K562 (cell line): Measurements from ENCODE around the gene ITGA6. TPM values are rescaled to one million over a fixed set of nuclear protein-coding genes. Genes with fewer than 3 reads are reported as not detected.

ENCODE experiments used
- ATAC-seq: fragments of 200-7000 bp; cut with Tn5 transposase; 3 replicates; pipeline ENCODE4 v1.9.1; 2020; ENCODE audit warnings: moderate library complexity
- BruUV-seq: library from RNA; stranded (reverse); fragments of 400-500 nt; replicated peaks from 2 replicates; lab custom pipeline; 2021; lab: Mats Ljungman, UMichigan
- CTCF ChIA-PET: fragments of 300-600 bp; formaldehyde crosslinking; extraction: SDS; loops from one replicate; lab custom pipeline; 2021; ENCODE audit warnings: low intra/inter-chr PET ratio; lab: Yijun Ruan, JAX
- POLR2A ChIA-PET: fragments of 300-600, 350-650 bp; sonication (Branson Sonifier 250); formaldehyde crosslinking; extraction: SDS; loops from one replicate; lab custom pipeline; 2021; ENCODE audit warnings: antibody characterized with exemption, inconsistent platforms; lab: Yijun Ruan, JAX
- DNase-seq, 4 experiments: peaks; one replicate each; pipeline versions ENCODE4 v3.0.0 to v3.0.0-alpha.2; 2011 to 2018; ENCODE audit warnings: low spot score in 3 of 4, mixed read lengths in 3 of 4; ENCODE audit errors: extremely low read depth in 1 of 4
- FAIRE-seq: peaks from 2 replicates; lab custom pipeline; 2011; peaks lifted over from hg19 to GRCh38; lab: Jason Lieb, UNC
- H2AFZ ChIP-seq: 2 replicates; pipeline ENCODE4 v1.6.0; 2011; ENCODE audit warnings: low read depth, low read length, control low read depth, inconsistent platforms
- H3K27ac ChIP-seq: fragments of 200-600 bp; 3 replicates; pipeline ENCODE4 v1.8.0; 2011; ENCODE audit warnings: low read depth, mild to moderate bottlenecking, control low read depth, inconsistent platforms, low read length, moderate library complexity, mixed read lengths; ENCODE audit errors: extremely low read depth
- H3K27me3 ChIP-seq, 2 experiments: fragments of 300-600 bp in 1 of 2; 2 replicates in 1 of 2; 3 replicates in 1 of 2; pipeline versions ENCODE4 v1.6.0 to v1.8.0; 2011; ENCODE audit warnings: inconsistent platforms in 2 of 2, low read length in 2 of 2, mild to moderate bottlenecking in 1 of 2, mixed read lengths in 1 of 2, moderate library complexity in 1 of 2; ENCODE audit not compliant: control insufficient read depth in 2 of 2, insufficient read depth in 2 of 2
- H3K36me3 ChIP-seq: fragments of 300-600 bp; 3 replicates; pipeline ENCODE4 v1.8.0; 2011; ENCODE audit warnings: mild to moderate bottlenecking, low read length, inconsistent platforms; ENCODE audit not compliant: control insufficient read depth, insufficient read depth
- H3K4me1 ChIP-seq, 2 experiments: fragments of 200-600 bp in 1 of 2; replicated peaks in 1 of 2; 2 replicates in 1 of 2; 3 replicates in 1 of 2; pipeline versions ENCODE4 v1.5.1 to v1.8.0; 2011; ENCODE audit warnings: inconsistent platforms in 2 of 2, low read length in 2 of 2, mild to moderate bottlenecking in 1 of 2, mixed read lengths in 1 of 2, moderate library complexity in 1 of 2; ENCODE audit not compliant: control insufficient read depth in 2 of 2, insufficient read depth in 2 of 2
- H3K4me2 ChIP-seq: 2 replicates; pipeline ENCODE4 v1.6.1; 2011; ENCODE audit warnings: low read length, control low read depth, inconsistent platforms, mixed read lengths; ENCODE audit not compliant: insufficient read depth
- H3K4me3 ChIP-seq: fragments of 200-600 bp; sonication (generic), shearing (Covaris generic); 2 replicates; pipeline ENCODE4 v1.5.1; 2016; ENCODE audit warnings: control low read depth, inconsistent platforms
- H3K79me2 ChIP-seq: fragments of 200-600 bp; 3 replicates; pipeline ENCODE4 v1.8.0; 2011; ENCODE audit warnings: low read length, inconsistent platforms; ENCODE audit not compliant: control insufficient read depth, insufficient read depth
- H3K9ac ChIP-seq, 2 experiments: 2 replicates each; pipeline versions ENCODE4 v1.6.0 to v1.6.1; 2011; ENCODE audit warnings: low read depth in 2 of 2, low read length in 2 of 2, control low read depth in 1 of 2, inconsistent platforms in 1 of 2, mild to moderate bottlenecking in 1 of 2, mixed read lengths in 1 of 2; ENCODE audit not compliant: insufficient read depth in 1 of 2
- H3K9me1 ChIP-seq: one replicate; pipeline ENCODE4 v1.6.0; 2011; ENCODE audit warnings: inconsistent platforms, mild to moderate bottlenecking, low read length, moderate library complexity; ENCODE audit not compliant: control insufficient read depth, insufficient read depth
- H3K9me3 ChIP-seq: replicated peaks from 2 replicates; pipeline ENCODE4 v1.5.1; 2011; ENCODE audit warnings: low read depth, low read length, inconsistent platforms; ENCODE audit not compliant: control insufficient read depth, insufficient read depth
- H4K20me1 ChIP-seq: replicated peaks from 2 replicates; pipeline ENCODE4 v1.6.1; 2011; ENCODE audit warnings: low read length, inconsistent platforms, mixed read lengths; ENCODE audit not compliant: control insufficient read depth, insufficient read depth
- ARID1B ChIP-seq: fragments of 450-650 bp; IDR thresholded peaks from 2 replicates; pipeline ENCODE4 v1.6.1; 2016; ENCODE audit warnings: antibody characterized with exemption, mild to moderate bottlenecking, inconsistent platforms
- FOXJ2 ChIP-seq: fragments of 200-800 bp; sonication (Bioruptor generic); IDR thresholded peaks from 2 replicates; pipeline ENCODE4 v1.6.1; 2016; ENCODE audit warnings: missing genetic modification characterization, missing compliant biosample characterization
- KLF10 ChIP-seq: fragments of 250-450 bp; sonication (Bioruptor Pico); IDR thresholded peaks from 2 replicates; pipeline ENCODE4 v1.6.1; 2021; ENCODE audit warnings: matching md5 sums
- MTA2 ChIP-seq: fragments of 450-650 bp; IDR thresholded peaks from 2 replicates; pipeline ENCODE4 v1.6.1; 2016; ENCODE audit warnings: low read depth
- NCOA1 ChIP-seq: fragments of 450-650 bp; IDR thresholded peaks from 2 replicates; pipeline ENCODE4 v1.6.1; 2016; ENCODE audit warnings: low read depth
- RB1 ChIP-seq: fragments of 450-650 bp; IDR thresholded peaks from 2 replicates; pipeline ENCODE4 v1.6.1; 2017; ENCODE audit warnings: low read depth, mild to moderate bottlenecking
- RFX7 ChIP-seq: fragments of 250-450 bp; sonication (Bioruptor Pico); IDR thresholded peaks from 2 replicates; pipeline ENCODE4 v1.5.1; 2021; ENCODE audit warnings: mild to moderate bottlenecking
- SMAD1 ChIP-seq: fragments of 150-350 bp; IDR thresholded peaks from 2 replicates; pipeline ENCODE4 v1.6.1; 2014; ENCODE audit warnings: low read length, low read depth; ENCODE audit not compliant: partially characterized antibody
- ZNF277 ChIP-seq: fragments of 250-450 bp; sonication (Bioruptor Pico); IDR thresholded peaks from 2 replicates; pipeline ENCODE4 v1.8.0; 2022; ENCODE audit warnings: inconsistent platforms, mild to moderate bottlenecking, moderate library complexity, borderline replicate concordance
- WGBS: fragments of 100-300 bp; shearing (Covaris generic); methylation state at CpG from one replicate; pipeline ENCODE4 v1.1.6; 2016; ENCODE audit warnings: low coverage, mixed read lengths; ENCODE audit not compliant: insufficient coverage; ENCODE audit errors: missing lambda C conversion rate; 5-methylcytosine and 5-hydroxymethylcytosine counted together
- in situ Hi-C: fragments of 300-500 bp; cut with MboI; formaldehyde crosslinking; loops from 4 replicates; pipeline ENCODE4 v1.15.0; 2018; ENCODE audit warnings: inconsistent platforms, mixed read lengths
- intact Hi-C: fragments of 100-400 bp; cut with micrococcal nuclease; formaldehyde crosslinking; loops from 2 replicates; pipeline ENCODE4 v1.14.2; 2022
- polyA plus RNA-seq, 8 experiments: library from polyadenylated mRNA; depleted of rRNA in 4 of 8; stranded (reverse) in 5 of 8; unstranded in 3 of 8; fragments of >200 nt; fragmentation: Nextera tagmentation in 2 of 8; fragmentation: Illumina TruSeq in 1 of 8; extraction: Ambion mirVana in 2 of 8; extraction: Trizol in 1 of 8; gene quantifications; 2 replicates each; pipeline versions ENCODE4 v1.2.1 to v1.2.3, GENCODE V29; 2011 to 2014; ENCODE audit warnings: inconsistent platforms in 1 of 8, missing spikeins in 1 of 8
- total RNA-seq, 7 experiments: library from RNA; depleted of rRNA in 6 of 7; stranded (reverse); fragments of >200 nt in 6 of 7; fragmentation: Illumina TruSeq in 2 of 7; extraction: Trizol in 2 of 7; gene quantifications; 2 replicates each; pipeline versions ENCODE4 v1.2.1 to v1.2.3, GENCODE V29; 2011 to 2021; ENCODE audit warnings: low replicate concordance in 1 of 7
- TF ChIP-seq, protein P1 (sequence below): sonication (generic); formaldehyde crosslinking; IDR thresholded peaks from 2 replicates; pipeline ENCODE4 v1.4.0; 2020; ENCODE audit warnings: mild to moderate bottlenecking, missing genetic modification reagents
- TF ChIP-seq, protein P2 (sequence below): fragments of 250-450 bp; sonication (Bioruptor Pico); IDR thresholded peaks from 2 replicates; pipeline ENCODE4 v1.8.0; 2022; ENCODE audit warnings: moderate library complexity, mild to moderate bottlenecking, inconsistent platforms
- TF ChIP-seq, protein P3 (sequence below): fragments of 150-350 bp; conservative IDR thresholded peaks from 2 replicates; pipeline ENCODE4 v1.6.1; 2014; ENCODE audit warnings: low read length

Gene ITGA6
- total and polyA plus RNA-seq, 9 of the 15 experiments (the other 6 are each of a cell fraction or from before 2014, with no cell fraction given): 0.01 to 0.29 (median 0.05) TPM; not detected in 5

DNA sequence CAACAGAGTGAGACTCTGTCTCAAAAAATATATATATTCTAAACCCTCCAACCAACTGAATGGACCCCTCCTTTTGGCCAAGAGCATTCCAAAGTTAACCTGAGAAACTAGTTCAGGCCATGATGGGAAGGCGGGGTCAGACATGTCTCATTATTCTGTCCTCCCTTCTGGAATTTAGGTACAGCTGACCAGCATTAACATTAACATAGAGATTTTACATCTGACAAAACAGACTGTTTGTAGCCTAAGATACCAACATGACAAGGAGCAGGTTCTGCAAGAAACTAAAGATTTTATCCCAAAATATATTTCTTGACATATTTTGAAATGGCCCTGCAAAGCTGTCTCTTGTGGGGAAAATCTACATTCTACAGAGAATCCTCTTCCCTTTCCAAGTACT is 121.7 kb downstream of the ITGA6 start:
- no peaks in the 10 kb centered on the region; a peak in 1 of 5 replicates for H3K27me3 ChIP-seq
- no peak overlapping the region for H3K9ac ChIP-seq
- no peak for DNase-seq
- H3K9me3 ChIP-seq: peaks cover 3% of the 10 kb centered on the region; the same call in 1 of the 2 replicates
- no peak overlapping the region for H3K4me2 ChIP-seq
- no peaks in the 10 kb centered on the region for H3K79me2 ChIP-seq
- H3K9me1 ChIP-seq: no peaks in the 10 kb centered on the region
- POLR2A ChIA-PET: no interaction called here
- no peak overlapping the region for H3K4me3 ChIP-seq
- no peaks in the 10 kb centered on the region; the same call in 2 of the 3 replicates for H3K36me3 ChIP-seq
- in situ Hi-C loops (no loop called here), intact Hi-C loops (no loop called here)
- H3K4me1 ChIP-seq: peaks cover 0 to 30% of the 10 kb centered on the region in 2 experiments; a peak in 3 of 5 replicates
- TF ChIP-seq KLF10 (CRISPR knock-in tag) (no peak), NCOA1 (no peak), ARID1B (no peak), RFX7 (CRISPR knock-in tag) (no peak), FOXJ2 (tag) (no peak), MTA2 (no peak), SMAD1 (no peak), RB1 (no peak), ZNF277 (CRISPR knock-in tag) (no peak)
- TF ChIP-seq, protein P1, sequence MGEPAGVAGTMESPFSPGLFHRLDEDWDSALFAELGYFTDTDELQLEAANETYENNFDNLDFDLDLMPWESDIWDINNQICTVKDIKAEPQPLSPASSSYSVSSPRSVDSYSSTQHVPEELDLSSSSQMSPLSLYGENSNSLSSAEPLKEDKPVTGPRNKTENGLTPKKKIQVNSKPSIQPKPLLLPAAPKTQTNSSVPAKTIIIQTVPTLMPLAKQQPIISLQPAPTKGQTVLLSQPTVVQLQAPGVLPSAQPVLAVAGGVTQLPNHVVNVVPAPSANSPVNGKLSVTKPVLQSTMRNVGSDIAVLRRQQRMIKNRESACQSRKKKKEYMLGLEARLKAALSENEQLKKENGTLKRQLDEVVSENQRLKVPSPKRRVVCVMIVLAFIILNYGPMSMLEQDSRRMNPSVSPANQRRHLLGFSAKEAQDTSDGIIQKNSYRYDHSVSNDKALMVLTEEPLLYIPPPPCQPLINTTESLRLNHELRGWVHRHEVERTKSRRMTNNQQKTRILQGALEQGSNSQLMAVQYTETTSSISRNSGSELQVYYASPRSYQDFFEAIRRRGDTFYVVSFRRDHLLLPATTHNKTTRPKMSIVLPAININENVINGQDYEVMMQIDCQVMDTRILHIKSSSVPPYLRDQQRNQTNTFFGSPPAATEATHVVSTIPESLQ (CRISPR knock-in tag): no peak
- TF ChIP-seq, protein P2, sequence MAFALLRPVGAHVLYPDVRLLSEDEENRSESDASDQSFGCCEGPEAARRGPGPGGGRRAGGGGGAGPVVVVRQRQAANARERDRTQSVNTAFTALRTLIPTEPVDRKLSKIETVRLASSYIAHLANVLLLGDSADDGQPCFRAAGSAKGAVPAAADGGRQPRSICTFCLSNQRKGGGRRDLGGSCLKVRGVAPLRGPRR (CRISPR knock-in tag): no peak
- TF ChIP-seq, protein P3, sequence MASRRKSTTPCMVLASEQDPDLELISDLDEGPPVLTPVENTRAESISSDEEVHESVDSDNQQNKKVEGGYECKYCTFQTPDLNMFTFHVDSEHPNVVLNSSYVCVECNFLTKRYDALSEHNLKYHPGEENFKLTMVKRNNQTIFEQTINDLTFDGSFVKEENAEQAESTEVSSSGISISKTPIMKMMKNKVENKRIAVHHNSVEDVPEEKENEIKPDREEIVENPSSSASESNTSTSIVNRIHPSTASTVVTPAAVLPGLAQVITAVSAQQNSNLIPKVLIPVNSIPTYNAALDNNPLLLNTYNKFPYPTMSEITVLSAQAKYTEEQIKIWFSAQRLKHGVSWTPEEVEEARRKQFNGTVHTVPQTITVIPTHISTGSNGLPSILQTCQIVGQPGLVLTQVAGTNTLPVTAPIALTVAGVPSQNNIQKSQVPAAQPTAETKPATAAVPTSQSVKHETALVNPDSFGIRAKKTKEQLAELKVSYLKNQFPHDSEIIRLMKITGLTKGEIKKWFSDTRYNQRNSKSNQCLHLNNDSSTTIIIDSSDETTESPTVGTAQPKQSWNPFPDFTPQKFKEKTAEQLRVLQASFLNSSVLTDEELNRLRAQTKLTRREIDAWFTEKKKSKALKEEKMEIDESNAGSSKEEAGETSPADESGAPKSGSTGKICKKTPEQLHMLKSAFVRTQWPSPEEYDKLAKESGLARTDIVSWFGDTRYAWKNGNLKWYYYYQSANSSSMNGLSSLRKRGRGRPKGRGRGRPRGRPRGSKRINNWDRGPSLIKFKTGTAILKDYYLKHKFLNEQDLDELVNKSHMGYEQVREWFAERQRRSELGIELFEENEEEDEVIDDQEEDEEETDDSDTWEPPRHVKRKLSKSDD: no peak
- 88% methylated on average over 1 of the region's 1 CpG for WGBS
- H4K20me1 ChIP-seq: no peaks in the 10 kb centered on the region
- no TSS peak for BruUV-seq
- CTCF ChIA-PET: no interaction called here
- no peak for ATAC-seq
- FAIRE-seq: no peak
- H2AFZ ChIP-seq: no peak overlapping the region
- H3K27ac ChIP-seq: no peak overlapping the region
